Measurements from ENCODE around the gene PPP5C.
A peak's percentile ranks its signal among the peaks of the same experiment; 100 is the strongest.
"Not testable (repeated sequence)": the region's sequence is repeated elsewhere in the genome, so short reads cannot be mapped to it uniquely, and the experiment has no call there.

The PPP5C gene

GRCh38 chr19:46388311-46389095 is 41.6 kb downstream of the PPP5C start:
- DNase-seq, result no peak

GRCh38 chr19:46390121-46390858 is 43.4 kb downstream of the PPP5C start:
- no peak for DNase-seq

GRCh38 chr19:46390866-46391265 is 44.0 kb downstream of the PPP5C start:
- no peak for DNase-seq

- no peak for DNase-seq
These were observed 44.7 kb downstream of the PPP5C start for GRCh38 chr19:46391296-46392251.

GRCh38 chr19:46392252-46392801 is 45.4 kb downstream of the PPP5C start:
- DNase-seq, result no peak

GRCh38 chr19:46392837-46393236 is 46.0 kb downstream of the PPP5C start:
- no peak for DNase-seq

- no peak for DNase-seq
These were observed 46.8 kb downstream of the PPP5C start for GRCh38 chr19:46393456-46394401.

- DNase-seq, result no peak
These were observed 47.5 kb downstream of the PPP5C start for GRCh38 chr19:46394402-46394797.

- not testable (repeated sequence) for DNase-seq
These were observed 51.1 kb downstream of the PPP5C start for GRCh38 chr19:46397801-46398479.

- no peak for DNase-seq
These were observed 55.8 kb downstream of the PPP5C start for GRCh38 chr19:46402725-46403124.

GRCh38 chr19:46404055-46404752 is 57.3 kb downstream of the PPP5C start:
- no peak for DNase-seq

GRCh38 chr19:46404753-46405468 is 58.0 kb downstream of the PPP5C start:
- DNase-seq, result peak; percentile 41

GRCh38 chr19:46406976-46407375 is 60.1 kb downstream of the PPP5C start:
- no peak for DNase-seq

GRCh38 chr19:46407856-46408663 is 61.2 kb downstream of the PPP5C start:
- DNase-seq, result no peak

GRCh38 chr19:46408664-46409039 is 61.8 kb downstream of the PPP5C start:
- DNase-seq, result no peak

- no peak for DNase-seq
These were observed 62.3 kb downstream of the PPP5C start for GRCh38 chr19:46409191-46409590.

- no peak for DNase-seq
These were observed 63.6 kb downstream of the PPP5C start for GRCh38 chr19:46410205-46411087.

Data from stimulated activated CD4-positive, alpha-beta T cell treated with anti-CD3 and anti-CD28 coated beads, Interleukin-15, amount 100 ng/mL, for 24 hours (primary cell).